CD4-positive, alpha-beta T cell (primary cell): Measurements from ENCODE around the gene DOCK2. TPM values are rescaled to one million over a fixed set of nuclear protein-coding genes. Genes with fewer than 3 reads are reported as not detected.

ENCODE experiments used
- ATAC-seq: fragments of 200-7000 bp; cut with Tn5 transposase; one replicate; pipeline ENCODE4 v1.10.0; 2022; ENCODE audit warnings: mild to moderate bottlenecking; ENCODE audit not compliant: poor library complexity
- CTCF ChIA-PET: fragments of 350-600 bp; sonication (Branson Sonifier 250); formaldehyde crosslinking; loops from one replicate; lab custom pipeline; 2021; ENCODE audit warnings: antibody characterized with exemption, inconsistent platforms; lab: Charles Lee
- POLR2A ChIA-PET: fragments of 350-600 bp; sonication (Branson Sonifier 250); formaldehyde crosslinking; loops from one replicate; lab custom pipeline; 2021; ENCODE audit warnings: antibody characterized with exemption, inconsistent platforms; lab: Charles Lee
- DNase-seq, 14 experiments: peaks; one replicate each; pipeline ENCODE4 v3.0.0-alpha.2; 2013 to 2020; ENCODE audit warnings: mixed read lengths in 2 of 14
- H3K27ac ChIP-seq, 2 donors: one replicate each; pipeline versions ENCODE4 v1.5.1 to v1.7.0; 2013; ENCODE audit warnings: low read length in 2 of 2, low read depth in 1 of 2, mild to moderate bottlenecking in 1 of 2
- H3K27me3 ChIP-seq, 2 experiments: 1 replicate in 1 of 2; 2 replicates in 1 of 2; pipeline versions ENCODE4 v1.6.1 to v1.7.0; 2013; ENCODE audit warnings: low read length in 2 of 2, control low read depth in 1 of 2, mild to moderate bottlenecking in 1 of 2, moderate library complexity in 1 of 2; ENCODE audit not compliant: insufficient read depth in 2 of 2, control insufficient read depth in 1 of 2
- H3K36me3 ChIP-seq: one replicate; pipeline ENCODE4 v1.6.1; 2013; ENCODE audit warnings: low read length, control low read depth; ENCODE audit not compliant: insufficient read depth
- H3K4me1 ChIP-seq: one replicate; pipeline ENCODE4 v1.6.1; 2013; ENCODE audit warnings: low read length, control low read depth; ENCODE audit not compliant: insufficient read depth
- H3K4me3 ChIP-seq: one replicate; pipeline ENCODE4 v1.5.1; 2013; ENCODE audit warnings: mild to moderate bottlenecking, low read length, moderate library complexity
- H3K9me3 ChIP-seq, 2 experiments: 1 replicate in 1 of 2; 2 replicates in 1 of 2; pipeline versions ENCODE4 v1.6.1 to v1.7.0; 2013; ENCODE audit warnings: low read length in 2 of 2, mild to moderate bottlenecking in 2 of 2, control low read depth in 1 of 2, moderate library complexity in 1 of 2; ENCODE audit not compliant: control insufficient read depth in 1 of 2, insufficient read depth in 1 of 2
- H3K27ac Mint-ChIP-seq: one replicate; pipeline ENCODE4 v1.8.0; 2020; ENCODE audit warnings: mixed read lengths
- H3K27me3 Mint-ChIP-seq: one replicate; pipeline ENCODE4 v1.8.0; 2021; ENCODE audit warnings: mixed read lengths
- H3K36me3 Mint-ChIP-seq: one replicate; pipeline ENCODE4 v1.8.0; 2021; ENCODE audit warnings: low read depth, mixed read lengths
- H3K4me1 Mint-ChIP-seq: one replicate; pipeline ENCODE4 v1.8.0; 2021; ENCODE audit warnings: low read depth, mixed read lengths
- H3K4me3 Mint-ChIP-seq: one replicate; pipeline ENCODE4 v1.8.0; 2020; ENCODE audit warnings: mild to moderate bottlenecking, mixed read lengths
- H3K9me3 Mint-ChIP-seq: one replicate; pipeline ENCODE4 v1.8.0; 2020; ENCODE audit warnings: mixed read lengths
- intact Hi-C, 2 experiments: fragments of 100-400 bp; cut with DNase I in 1 of 2; cut with micrococcal nuclease in 1 of 2; formaldehyde crosslinking; loops; one replicate each; pipeline versions ENCODE4 v1.15.1 to v1.9.0; 2023 to 2025; cut with DNase I, micrococcal nuclease
- total RNA-seq, 174 experiments: library from RNA in 2 of 174; stranded (reverse) in 2 of 174; gene quantifications; one replicate each; pipeline ENCODE4 v1.2.3 and lab custom pipeline; 2021 to 2026
- TF ChIP-seq, protein P1 (sequence below): fragments of 200-600 bp; IDR thresholded peaks from one replicate; pipeline ENCODE4 v1.8.0; 2022; ENCODE audit warnings: antibody characterized with exemption, mild to moderate bottlenecking

DOCK2 gene
- total RNA-seq, 2 experiments from 2014 or later, result 220 to 229 TPM

DNA sequence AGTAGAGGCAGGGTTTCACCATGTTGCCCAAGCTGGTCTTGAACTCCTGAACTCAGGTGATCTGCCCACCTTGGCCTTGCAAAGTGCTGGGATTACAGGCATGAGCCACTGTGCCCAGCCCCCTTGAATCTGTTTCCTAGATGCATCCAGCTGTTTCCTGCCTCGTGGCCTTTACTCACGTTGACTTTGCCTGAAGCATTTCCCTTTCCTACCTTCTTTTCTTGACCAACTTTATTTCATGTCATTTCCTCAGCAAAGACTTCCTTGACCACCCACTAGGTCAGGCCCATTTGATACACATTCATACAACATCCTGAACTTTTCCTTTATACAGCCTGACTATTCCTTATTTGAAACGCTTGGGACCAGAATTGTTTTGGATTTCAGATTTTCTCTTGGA lies 51.0 kb downstream of the DOCK2 start:
- peaks cover 98% of the 10 kb centered on the region for H3K36me3 Mint-ChIP-seq
- H3K27me3 ChIP-seq, result no peaks in the 10 kb centered on the region
- no peak overlapping the region for H3K4me3 Mint-ChIP-seq
- no peak overlapping the region for H3K4me3 ChIP-seq
- H3K4me1 Mint-ChIP-seq, result no peaks in the 10 kb centered on the region
- no peaks in the 10 kb centered on the region for H3K9me3 ChIP-seq
- H3K9me3 Mint-ChIP-seq, result no peaks in the 10 kb centered on the region
- no peaks in the 10 kb centered on the region for H3K27me3 Mint-ChIP-seq
- ChIA-PET POLR2A (no interaction called here), CTCF (no interaction called here)
- TF ChIP-seq, protein P1, sequence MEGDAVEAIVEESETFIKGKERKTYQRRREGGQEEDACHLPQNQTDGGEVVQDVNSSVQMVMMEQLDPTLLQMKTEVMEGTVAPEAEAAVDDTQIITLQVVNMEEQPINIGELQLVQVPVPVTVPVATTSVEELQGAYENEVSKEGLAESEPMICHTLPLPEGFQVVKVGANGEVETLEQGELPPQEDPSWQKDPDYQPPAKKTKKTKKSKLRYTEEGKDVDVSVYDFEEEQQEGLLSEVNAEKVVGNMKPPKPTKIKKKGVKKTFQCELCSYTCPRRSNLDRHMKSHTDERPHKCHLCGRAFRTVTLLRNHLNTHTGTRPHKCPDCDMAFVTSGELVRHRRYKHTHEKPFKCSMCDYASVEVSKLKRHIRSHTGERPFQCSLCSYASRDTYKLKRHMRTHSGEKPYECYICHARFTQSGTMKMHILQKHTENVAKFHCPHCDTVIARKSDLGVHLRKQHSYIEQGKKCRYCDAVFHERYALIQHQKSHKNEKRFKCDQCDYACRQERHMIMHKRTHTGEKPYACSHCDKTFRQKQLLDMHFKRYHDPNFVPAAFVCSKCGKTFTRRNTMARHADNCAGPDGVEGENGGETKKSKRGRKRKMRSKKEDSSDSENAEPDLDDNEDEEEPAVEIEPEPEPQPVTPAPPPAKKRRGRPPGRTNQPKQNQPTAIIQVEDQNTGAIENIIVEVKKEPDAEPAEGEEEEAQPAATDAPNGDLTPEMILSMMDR, result no peak
- H3K4me1 ChIP-seq, result no peaks in the 10 kb centered on the region
- no peak overlapping the region for H3K27ac ChIP-seq
- peaks cover 97% of the 10 kb centered on the region for H3K36me3 ChIP-seq
- no peak for DNase-seq
- intact Hi-C loops, result no loop called here
- no peak for ATAC-seq
- peak overlapping the region; percentile 22 for H3K27ac Mint-ChIP-seq

DNA sequence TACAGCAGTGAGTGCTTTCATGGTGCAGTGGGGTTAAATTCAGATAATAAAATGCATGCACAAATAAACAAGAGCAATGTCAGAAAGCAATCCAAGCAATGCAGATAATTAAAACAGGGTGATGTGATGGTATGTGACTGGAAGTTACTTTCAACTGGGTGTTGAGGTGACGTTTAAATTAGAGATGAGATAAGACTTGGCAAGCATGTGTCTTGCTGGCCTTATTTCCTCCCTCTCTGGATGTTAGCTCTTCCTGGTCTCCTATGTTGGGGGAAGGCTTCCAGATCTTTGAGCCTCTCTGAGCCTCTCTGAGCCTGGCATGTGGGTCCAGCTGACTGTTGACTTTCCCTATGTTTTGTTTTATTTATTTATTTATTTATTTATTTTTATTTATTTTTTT lies 54.4 kb downstream of the DOCK2 start:
- ChIA-PET POLR2A (no interaction called here), CTCF (no interaction called here)
- Mint-ChIP-seq H3K27ac (no peak overlapping the region), H3K4me1 (no peaks in the 10 kb centered on the region), H3K9me3 (no peaks in the 10 kb centered on the region), H3K36me3 (peaks cover 97% of the 10 kb centered on the region), H3K4me3 (no peak overlapping the region), H3K27me3 (no peaks in the 10 kb centered on the region)
- TF ChIP-seq, protein P1, result no peak
- H3K27me3 ChIP-seq, result no peaks in the 10 kb centered on the region
- H3K27ac ChIP-seq, result no peak overlapping the region
- ATAC-seq (no peak), DNase-seq (no peak)
- intact Hi-C loops, result no loop called here
- H3K4me3 ChIP-seq, result no peak overlapping the region
- H3K9me3 ChIP-seq, result no peaks in the 10 kb centered on the region
- H3K4me1 ChIP-seq, result no peaks in the 10 kb centered on the region
- H3K36me3 ChIP-seq, result peaks cover 96% of the 10 kb centered on the region

DNA sequence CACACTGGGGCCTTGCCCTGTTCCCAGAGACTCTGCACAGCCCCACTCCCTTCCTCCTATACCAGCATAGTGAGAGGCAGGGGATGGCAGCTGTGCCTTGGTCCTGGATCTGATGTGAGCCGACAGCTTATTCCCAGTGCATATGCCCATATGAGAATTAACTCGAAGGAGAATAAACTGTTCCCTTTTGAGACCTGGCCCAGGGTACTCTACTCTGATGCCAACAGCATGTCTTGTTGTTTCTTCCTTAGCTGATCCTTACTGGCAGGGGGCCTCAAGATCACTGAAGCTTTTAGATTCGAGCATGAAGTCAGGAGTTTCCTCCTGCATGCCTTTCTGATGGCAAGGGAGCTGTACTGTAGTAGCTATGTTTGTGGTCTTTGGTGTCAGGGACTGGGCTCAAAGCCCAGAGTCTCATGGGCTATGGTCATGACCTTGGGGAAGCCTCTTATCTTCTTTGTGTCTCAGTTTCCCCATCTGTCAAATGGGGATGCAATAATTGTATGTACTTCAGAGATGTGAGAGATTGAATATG lies 57.1 kb downstream of the DOCK2 start:
- ChIA-PET POLR2A (no interaction called here), CTCF (no interaction called here)
- Mint-ChIP-seq H3K9me3 (no peaks in the 10 kb centered on the region), H3K4me1 (no peaks in the 10 kb centered on the region), H3K4me3 (no peak overlapping the region), H3K27me3 (no peaks in the 10 kb centered on the region), H3K36me3 (peaks cover 98% of the 10 kb centered on the region), H3K27ac (no peak overlapping the region)
- H3K9me3 ChIP-seq, result no peaks in the 10 kb centered on the region
- no peak for ATAC-seq
- no peak overlapping the region for H3K4me3 ChIP-seq
- no peak overlapping the region for H3K27ac ChIP-seq
- intact Hi-C loops, result no loop called here
- no peaks in the 10 kb centered on the region for H3K27me3 ChIP-seq
- H3K4me1 ChIP-seq, result no peaks in the 10 kb centered on the region
- peaks cover 96% of the 10 kb centered on the region for H3K36me3 ChIP-seq
- TF ChIP-seq, protein P1, result no peak
- no peak for DNase-seq
